ENCODE measurements around the gene ENPP1. TPM values are rescaled to one million over a fixed set of nuclear protein-coding genes. Genes with fewer than 3 reads are reported as not detected.

Gene ENPP1
- 1.7 and 1.9 TPM in 2 replicates for total RNA-seq (2014; rRNA removed; shearing (Covaris generic))
- polyA plus RNA-seq (2014; cell fraction: nucleus; rRNA removed), result 3.0 and 3.6 TPM in 2 replicates

GRCh38 chr6:131807644-131808459, at the start of gene ENPP1:
Gene ENPP1, plus strand, starts transcription at chr6:131808020. Its CDS starts 16 bp downstream, at chr6:131808036.
- DNase-seq (ENCODE audit: extremely low read depth, low read depth), result peak; percentile 40

GRCh38 chr6:131758920-131759319, 48.9 kb upstream of the ENPP1 start:
- DNase-seq (ENCODE audit: extremely low read depth, low read depth), result no peak

GRCh38 chr6:131761060-131761761, 46.6 kb upstream of the ENPP1 start:
- DNase-seq (ENCODE audit: extremely low read depth, low read depth), result no peak

GRCh38 chr6:131761762-131762067, 46.1 kb upstream of the ENPP1 start:
- no peak for DNase-seq (ENCODE audit: extremely low read depth, low read depth)

- no peak for DNase-seq (ENCODE audit: extremely low read depth, low read depth)
Observed at GRCh38 chr6:131762984-131763383, 44.8 kb upstream of the ENPP1 start.

GRCh38 chr6:131763749-131764148, 44.1 kb upstream of the ENPP1 start:
- DNase-seq (ENCODE audit: extremely low read depth, low read depth), result no peak

- no peak for DNase-seq (ENCODE audit: extremely low read depth, low read depth)
Observed at GRCh38 chr6:131764350-131764749, 43.5 kb upstream of the ENPP1 start.

GRCh38 chr6:131765081-131765803, 42.6 kb upstream of the ENPP1 start:
- no peak for DNase-seq (ENCODE audit: extremely low read depth, low read depth)

GRCh38 chr6:131765804-131766135, 42.0 kb upstream of the ENPP1 start:
- no peak for DNase-seq (ENCODE audit: extremely low read depth, low read depth)

- DNase-seq (ENCODE audit: extremely low read depth, low read depth), result no peak
Observed at GRCh38 chr6:131766631-131767030, 41.2 kb upstream of the ENPP1 start.

GRCh38 chr6:131768964-131769363, 38.9 kb upstream of the ENPP1 start:
- DNase-seq (ENCODE audit: extremely low read depth, low read depth), result no peak

GRCh38 chr6:131769385-131770141, 38.3 kb upstream of the ENPP1 start:
- no peak for DNase-seq (ENCODE audit: extremely low read depth, low read depth)

- DNase-seq (ENCODE audit: extremely low read depth, low read depth), result no peak
Observed at GRCh38 chr6:131770776-131771175, 37.0 kb upstream of the ENPP1 start.

- no peak for DNase-seq (ENCODE audit: extremely low read depth, low read depth)
Observed at GRCh38 chr6:131773284-131773950, 34.4 kb upstream of the ENPP1 start.

- DNase-seq (ENCODE audit: extremely low read depth, low read depth), result no peak
Observed at GRCh38 chr6:131775886-131776285, 31.9 kb upstream of the ENPP1 start.

- no peak for DNase-seq (ENCODE audit: extremely low read depth, low read depth)
Observed at GRCh38 chr6:131776985-131777384, 30.8 kb upstream of the ENPP1 start.

GRCh38 chr6:131778169-131778568, 29.7 kb upstream of the ENPP1 start:
- no peak for DNase-seq (ENCODE audit: extremely low read depth, low read depth)

GRCh38 chr6:131779304-131779703, 28.5 kb upstream of the ENPP1 start:
- no peak for DNase-seq (ENCODE audit: extremely low read depth, low read depth)

GRCh38 chr6:131780600-131780999, 27.2 kb upstream of the ENPP1 start:
- DNase-seq (ENCODE audit: extremely low read depth, low read depth), result no peak

GRCh38 chr6:131781687-131782086, 26.1 kb upstream of the ENPP1 start:
- no peak for DNase-seq (ENCODE audit: extremely low read depth, low read depth)

All from NCI-H460 (cell line).